Gastrocnemius medialis (tissue), 4 donors: Measurements from ENCODE around the gene USP20.

ENCODE experiments used
- CTCF ChIP-seq, 5 experiments: fragments of 450-650 bp in 3 of 5; fragments of 200-600 bp in 2 of 5; sonication (generic) in 2 of 5; IDR thresholded peaks in 4 of 5; conservative IDR thresholded peaks in 1 of 5; 1 replicate in 4 of 5; 2 replicates in 1 of 5; pipeline ENCODE4 v1.5.1; 2016 to 2019; ENCODE audit warnings: antibody characterized with exemption in 5 of 5, mild to moderate bottlenecking in 3 of 5, moderate library complexity in 3 of 5
- POLR2A ChIP-seq, 2 donors: fragments of 450-650 bp; IDR thresholded peaks; one replicate each; pipeline ENCODE4 v1.6.1; 2017; ENCODE audit warnings: antibody characterized with exemption in 2 of 2, mild to moderate bottlenecking in 2 of 2, moderate library complexity in 2 of 2

GRCh38 chr9:129798973-129799372, 36.3 kb upstream of the USP20 start:
- TF ChIP-seq CTCF (IDR thresholded peaks at IDR 0.05 in 4 of 5, conservative IDR thresholded peaks at IDR 0.05 in 1 of 5): no peak
- TF ChIP-seq POLR2A (IDR thresholded peaks at IDR 0.05): no peak
